HCT116 (cell line): ENCODE measurements around the gene C15orf62.

Experiments used
- FOSL1 ChIP-seq: IDR thresholded peaks from 2 replicates; pipeline ENCODE4 v1.6.1; 2012; ENCODE audit warnings: low read depth
- JUND ChIP-seq: IDR thresholded peaks from 2 replicates; pipeline ENCODE4 v1.6.1; 2012
- TF ChIP-seq, protein P1 (sequence below), 3 experiments: fragments of 200-600 bp in 1 of 3; sonication (generic) in 1 of 3; IDR thresholded peaks in 2 of 3; conservative IDR thresholded peaks in 1 of 3; 2 replicates each; pipeline ENCODE4 v1.5.1; 2012 to 2017; ENCODE audit warnings: low read depth in 2 of 3, low read length in 2 of 3, antibody characterized with exemption in 1 of 3, borderline replicate concordance in 1 of 3, control low read depth in 1 of 3, mild to moderate bottlenecking in 1 of 3, mixed read lengths in 1 of 3, mixed run types in 1 of 3, moderate library complexity in 1 of 3; ENCODE audit not compliant: insufficient read depth in 1 of 3

DNA sequence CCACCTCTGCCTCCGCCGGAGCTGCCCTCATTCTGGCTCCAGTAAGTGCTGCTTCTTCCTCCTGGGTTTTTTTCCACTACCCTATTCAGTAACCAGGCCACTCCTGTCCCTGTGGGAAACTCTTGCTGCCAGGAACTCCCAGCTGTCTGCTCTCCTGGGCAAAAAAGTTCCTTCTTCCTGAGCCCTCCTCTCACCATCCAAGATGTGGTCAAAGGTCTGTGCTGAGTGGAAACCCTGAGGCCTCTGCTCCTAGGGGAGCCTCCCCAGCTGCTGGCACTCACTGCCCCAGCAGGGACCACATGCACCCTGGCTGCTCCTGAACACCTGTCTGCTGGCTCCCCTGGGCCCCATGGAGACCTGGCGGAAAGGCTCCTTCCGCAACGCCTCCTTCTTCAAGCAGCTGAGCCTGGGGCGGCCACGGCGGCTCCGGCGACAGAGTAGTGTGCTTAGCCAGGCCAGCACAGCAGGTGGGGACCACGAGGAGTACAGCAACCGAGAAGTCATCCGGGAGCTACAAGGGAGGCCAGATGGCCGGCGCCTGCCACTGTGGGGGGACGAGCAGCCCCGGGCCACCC is 454 bp downstream of the C15orf62 start:
- TF ChIP-seq, protein P1, sequence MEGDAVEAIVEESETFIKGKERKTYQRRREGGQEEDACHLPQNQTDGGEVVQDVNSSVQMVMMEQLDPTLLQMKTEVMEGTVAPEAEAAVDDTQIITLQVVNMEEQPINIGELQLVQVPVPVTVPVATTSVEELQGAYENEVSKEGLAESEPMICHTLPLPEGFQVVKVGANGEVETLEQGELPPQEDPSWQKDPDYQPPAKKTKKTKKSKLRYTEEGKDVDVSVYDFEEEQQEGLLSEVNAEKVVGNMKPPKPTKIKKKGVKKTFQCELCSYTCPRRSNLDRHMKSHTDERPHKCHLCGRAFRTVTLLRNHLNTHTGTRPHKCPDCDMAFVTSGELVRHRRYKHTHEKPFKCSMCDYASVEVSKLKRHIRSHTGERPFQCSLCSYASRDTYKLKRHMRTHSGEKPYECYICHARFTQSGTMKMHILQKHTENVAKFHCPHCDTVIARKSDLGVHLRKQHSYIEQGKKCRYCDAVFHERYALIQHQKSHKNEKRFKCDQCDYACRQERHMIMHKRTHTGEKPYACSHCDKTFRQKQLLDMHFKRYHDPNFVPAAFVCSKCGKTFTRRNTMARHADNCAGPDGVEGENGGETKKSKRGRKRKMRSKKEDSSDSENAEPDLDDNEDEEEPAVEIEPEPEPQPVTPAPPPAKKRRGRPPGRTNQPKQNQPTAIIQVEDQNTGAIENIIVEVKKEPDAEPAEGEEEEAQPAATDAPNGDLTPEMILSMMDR (IDR thresholded peaks at IDR 0.05 in 2 of 3, conservative IDR thresholded peaks at IDR 0.05 in 1 of 3; ENCODE audit: borderline replicate concordance in 1 of 3, insufficient read depth in 1 of 3, low read depth in 2 of 3, low read length in 2 of 3): no peak
- no peak for TF ChIP-seq JUND
- TF ChIP-seq FOSL1: no peak
